WTC11 (cell line): ENCODE data around the gene NAA50. TPM values are rescaled to one million over a fixed set of nuclear protein-coding genes. Genes with fewer than 3 reads are reported as not detected.

Source experiments
- ATAC-seq: fragments of 200-7000 bp; cut with Tn5 transposase; 2 replicates; pipeline ENCODE4 v1.10.0; 2021; ENCODE audit warnings: mild to moderate bottlenecking, moderate library complexity
- CTCF ChIA-PET: fragments of 300-600 bp; sonication (Branson Sonifier 250); formaldehyde crosslinking; loops from one replicate; lab custom pipeline; 2021; ENCODE audit warnings: antibody characterized with exemption; lab: Charles Lee
- POLR2A ChIA-PET: fragments of 350-600 bp; sonication (Branson Sonifier 250); formaldehyde crosslinking; loops from one replicate; lab custom pipeline; 2021; ENCODE audit warnings: antibody characterized with exemption; lab: Charles Lee
- DNase-seq: peaks from one replicate; pipeline ENCODE4 v3.0.0; 2021; ENCODE audit warnings: low spot score
- H3K27ac Mint-ChIP-seq: 2 replicates; pipeline ENCODE4 v1.8.0; 2021; ENCODE audit warnings: mixed read lengths
- H3K27me3 Mint-ChIP-seq: 2 replicates; pipeline ENCODE4 v1.8.0; 2021; ENCODE audit warnings: low read depth, mild to moderate bottlenecking, moderate library complexity, mixed read lengths
- H3K36me3 Mint-ChIP-seq: 2 replicates; pipeline ENCODE4 v1.8.0; 2021; ENCODE audit warnings: mixed read lengths
- H3K4me1 Mint-ChIP-seq: 2 replicates; pipeline ENCODE4 v1.8.0; 2022; ENCODE audit warnings: mixed read lengths
- H3K4me3 Mint-ChIP-seq: 2 replicates; pipeline ENCODE4 v1.8.0; 2021; ENCODE audit warnings: mild to moderate bottlenecking, moderate library complexity, mixed read lengths
- H3K9me3 Mint-ChIP-seq: 2 replicates; pipeline ENCODE4 v1.8.0; 2021; ENCODE audit warnings: mixed read lengths
- GRHL2 ChIP-seq: fragments of 250-450 bp; sonication (Bioruptor Pico); IDR thresholded peaks from 2 replicates; pipeline ENCODE4 v1.8.0; 2022; ENCODE audit warnings: mild to moderate bottlenecking, moderate library complexity; ENCODE audit not compliant: insufficient replicate concordance, severe bottlenecking
- IRF2 ChIP-seq: sonication (generic); formaldehyde crosslinking; IDR thresholded peaks from 2 replicates; pipeline ENCODE4 v1.8.0; 2022; ENCODE audit warnings: low read depth, missing genetic modification reagents, borderline replicate concordance
- JUN ChIP-seq: sonication (generic); formaldehyde crosslinking; IDR thresholded peaks from 2 replicates; pipeline ENCODE4 v1.8.0; 2023; ENCODE audit warnings: mild to moderate bottlenecking, missing genetic modification reagents
- NFATC4 ChIP-seq: fragments of 250-450 bp; sonication (Bioruptor Pico); IDR thresholded peaks from 2 replicates; pipeline ENCODE4 v1.9.0; 2021; ENCODE audit warnings: mild to moderate bottlenecking
- NR1H2 ChIP-seq: sonication (generic); formaldehyde crosslinking; IDR thresholded peaks from 2 replicates; pipeline ENCODE4 v1.9.0; 2021; ENCODE audit warnings: mild to moderate bottlenecking, moderate library complexity, missing genetic modification reagents
- NR2C2 ChIP-seq: sonication (generic); formaldehyde crosslinking; IDR thresholded peaks from 2 replicates; pipeline ENCODE4 v1.8.0; 2022; ENCODE audit warnings: mild to moderate bottlenecking, missing genetic modification reagents
- SMAD3 ChIP-seq: sonication (generic); formaldehyde crosslinking; IDR thresholded peaks from 2 replicates; pipeline ENCODE4 v1.8.0; 2022; ENCODE audit warnings: missing genetic modification reagents, mild to moderate bottlenecking, borderline replicate concordance
- SOX15 ChIP-seq: fragments of 250-450 bp; sonication (Bioruptor Pico); IDR thresholded peaks from 2 replicates; pipeline ENCODE4 v1.9.0; 2021; ENCODE audit warnings: mild to moderate bottlenecking
- TEAD1 ChIP-seq: sonication (generic); formaldehyde crosslinking; IDR thresholded peaks from 2 replicates; pipeline ENCODE4 v1.8.0; 2022; ENCODE audit warnings: mild to moderate bottlenecking, missing genetic modification reagents
- TEAD4 ChIP-seq: sonication (generic); formaldehyde crosslinking; IDR thresholded peaks from 2 replicates; pipeline ENCODE4 v1.8.0; 2022; ENCODE audit warnings: mild to moderate bottlenecking, missing genetic modification reagents
- TP53 ChIP-seq: sonication (generic); formaldehyde crosslinking; IDR thresholded peaks from 2 replicates; pipeline ENCODE4 v1.8.1; 2023; ENCODE audit warnings: mild to moderate bottlenecking, missing genetic modification reagents
- ZNF671 ChIP-seq: fragments of 250-450 bp; sonication (Bioruptor Pico); IDR thresholded peaks from 2 replicates; pipeline ENCODE4 v1.8.0; 2021; ENCODE audit warnings: mild to moderate bottlenecking
- total RNA-seq: library from RNA; stranded (reverse); gene quantifications from 3 replicates; pipeline ENCODE4 v1.2.3, GENCODE V29; 2021
- TF ChIP-seq, protein P1 (sequence below): sonication (generic); formaldehyde crosslinking; IDR thresholded peaks from 2 replicates; pipeline ENCODE4 v1.8.1; 2022; ENCODE audit warnings: missing genetic modification reagents, borderline replicate concordance
- TF ChIP-seq, protein P2 (sequence below): fragments of 200-600 bp; IDR thresholded peaks from 2 replicates; pipeline ENCODE4 v1.8.0; 2022; ENCODE audit warnings: antibody characterized with exemption
- TF ChIP-seq, protein P3 (sequence below): sonication (generic); formaldehyde crosslinking; IDR thresholded peaks from 2 replicates; pipeline ENCODE4 v1.8.1; 2023; ENCODE audit warnings: mild to moderate bottlenecking, moderate library complexity, missing genetic modification reagents
- TF ChIP-seq, protein P4 (sequence below): sonication (generic); formaldehyde crosslinking; IDR thresholded peaks from 2 replicates; pipeline ENCODE4 v1.8.0; 2022; ENCODE audit warnings: mild to moderate bottlenecking, missing genetic modification reagents
- TF ChIP-seq, protein P5 (sequence below): fragments of 250-450 bp; sonication (Bioruptor Pico); IDR thresholded peaks from 2 replicates; pipeline ENCODE4 v1.8.0; 2021; ENCODE audit warnings: mild to moderate bottlenecking
- TF ChIP-seq, protein P6 (sequence below): sonication (generic); formaldehyde crosslinking; IDR thresholded peaks from 2 replicates; pipeline ENCODE4 v1.8.1; 2022; ENCODE audit warnings: mild to moderate bottlenecking, missing genetic modification reagents, moderate library complexity, borderline replicate concordance
- TF ChIP-seq, protein P7 (sequence below): sonication (generic); formaldehyde crosslinking; IDR thresholded peaks from 2 replicates; pipeline ENCODE4 v1.8.1; 2023; ENCODE audit warnings: mild to moderate bottlenecking, missing genetic modification reagents, moderate library complexity
- TF ChIP-seq, protein P8 (sequence below): fragments of 250-450 bp; sonication (Bioruptor Pico); IDR thresholded peaks from 2 replicates; pipeline ENCODE4 v1.9.0; 2021; ENCODE audit warnings: mild to moderate bottlenecking

The NAA50 gene
- total RNA-seq, 1 experiment from 2014 or later, result 193 TPM

DNA sequence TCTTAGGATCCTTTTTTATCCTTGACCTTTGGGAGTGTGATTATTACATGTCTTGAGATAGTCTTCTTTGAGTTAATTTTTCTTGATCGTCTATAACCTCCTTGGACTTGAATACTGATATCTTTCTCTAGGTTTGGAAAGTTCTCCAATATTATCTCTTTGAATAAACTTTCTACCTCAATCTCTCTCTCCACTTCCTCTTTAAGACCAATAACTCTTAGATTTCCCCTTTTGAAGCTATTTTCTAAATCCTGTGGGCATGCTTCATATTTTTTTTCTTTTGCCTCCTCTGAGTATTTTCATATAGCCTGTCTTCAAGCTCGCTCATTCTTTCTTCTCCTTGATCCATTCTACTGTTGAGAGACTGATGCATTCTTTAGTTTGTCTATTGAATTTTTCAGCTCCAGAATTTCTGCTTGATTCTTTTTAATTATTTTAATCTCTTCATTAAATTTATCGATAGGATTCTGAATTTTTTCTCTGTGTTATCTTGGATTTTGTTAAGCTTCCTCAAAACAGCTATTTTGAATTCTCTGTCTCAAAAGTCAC lies 61.7 kb downstream of the NAA50 start:
- TF ChIP-seq JUN (CRISPR knock-in tag) (no peak), SMAD3 (CRISPR knock-in tag) (no peak), NR1H2 (CRISPR knock-in tag) (no peak), GRHL2 (no peak), IRF2 (CRISPR knock-in tag) (no peak), SOX15 (CRISPR knock-in tag) (no peak), NR2C2 (no peak), TP53 (CRISPR knock-in tag) (no peak), NFATC4 (no peak), TEAD4 (CRISPR knock-in tag) (no peak), TEAD1 (CRISPR knock-in tag) (no peak), ZNF671 (CRISPR knock-in tag) (no peak)
- TF ChIP-seq, protein P1, sequence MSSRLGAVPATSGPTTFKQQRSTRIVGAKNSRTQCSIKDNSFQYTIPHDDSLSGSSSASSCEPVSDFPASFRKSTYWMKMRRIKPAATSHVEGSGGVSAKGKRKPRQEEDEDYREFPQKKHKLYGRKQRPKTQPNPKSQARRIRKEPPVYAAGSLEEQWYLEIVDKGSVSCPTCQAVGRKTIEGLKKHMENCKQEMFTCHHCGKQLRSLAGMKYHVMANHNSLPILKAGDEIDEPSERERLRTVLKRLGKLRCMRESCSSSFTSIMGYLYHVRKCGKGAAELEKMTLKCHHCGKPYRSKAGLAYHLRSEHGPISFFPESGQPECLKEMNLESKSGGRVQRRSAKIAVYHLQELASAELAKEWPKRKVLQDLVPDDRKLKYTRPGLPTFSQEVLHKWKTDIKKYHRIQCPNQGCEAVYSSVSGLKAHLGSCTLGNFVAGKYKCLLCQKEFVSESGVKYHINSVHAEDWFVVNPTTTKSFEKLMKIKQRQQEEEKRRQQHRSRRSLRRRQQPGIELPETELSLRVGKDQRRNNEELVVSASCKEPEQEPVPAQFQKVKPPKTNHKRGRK, result no peak
- TF ChIP-seq, protein P2, sequence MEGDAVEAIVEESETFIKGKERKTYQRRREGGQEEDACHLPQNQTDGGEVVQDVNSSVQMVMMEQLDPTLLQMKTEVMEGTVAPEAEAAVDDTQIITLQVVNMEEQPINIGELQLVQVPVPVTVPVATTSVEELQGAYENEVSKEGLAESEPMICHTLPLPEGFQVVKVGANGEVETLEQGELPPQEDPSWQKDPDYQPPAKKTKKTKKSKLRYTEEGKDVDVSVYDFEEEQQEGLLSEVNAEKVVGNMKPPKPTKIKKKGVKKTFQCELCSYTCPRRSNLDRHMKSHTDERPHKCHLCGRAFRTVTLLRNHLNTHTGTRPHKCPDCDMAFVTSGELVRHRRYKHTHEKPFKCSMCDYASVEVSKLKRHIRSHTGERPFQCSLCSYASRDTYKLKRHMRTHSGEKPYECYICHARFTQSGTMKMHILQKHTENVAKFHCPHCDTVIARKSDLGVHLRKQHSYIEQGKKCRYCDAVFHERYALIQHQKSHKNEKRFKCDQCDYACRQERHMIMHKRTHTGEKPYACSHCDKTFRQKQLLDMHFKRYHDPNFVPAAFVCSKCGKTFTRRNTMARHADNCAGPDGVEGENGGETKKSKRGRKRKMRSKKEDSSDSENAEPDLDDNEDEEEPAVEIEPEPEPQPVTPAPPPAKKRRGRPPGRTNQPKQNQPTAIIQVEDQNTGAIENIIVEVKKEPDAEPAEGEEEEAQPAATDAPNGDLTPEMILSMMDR, result no peak
- TF ChIP-seq, protein P3, sequence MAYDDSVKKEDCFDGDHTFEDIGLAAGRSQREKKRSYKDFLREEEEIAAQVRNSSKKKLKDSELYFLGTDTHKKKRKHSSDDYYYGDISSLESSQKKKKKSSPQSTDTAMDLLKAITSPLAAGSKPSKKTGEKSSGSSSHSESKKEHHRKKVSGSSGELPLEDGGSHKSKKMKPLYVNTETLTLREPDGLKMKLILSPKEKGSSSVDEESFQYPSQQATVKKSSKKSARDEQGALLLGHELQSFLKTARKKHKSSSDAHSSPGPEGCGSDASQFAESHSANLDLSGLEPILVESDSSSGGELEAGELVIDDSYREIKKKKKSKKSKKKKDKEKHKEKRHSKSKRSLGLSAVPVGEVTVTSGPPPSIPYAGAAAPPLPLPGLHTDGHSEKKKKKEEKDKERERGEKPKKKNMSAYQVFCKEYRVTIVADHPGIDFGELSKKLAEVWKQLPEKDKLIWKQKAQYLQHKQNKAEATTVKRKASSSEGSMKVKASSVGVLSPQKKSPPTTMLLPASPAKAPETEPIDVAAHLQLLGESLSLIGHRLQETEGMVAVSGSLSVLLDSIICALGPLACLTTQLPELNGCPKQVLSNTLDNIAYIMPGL (CRISPR knock-in tag), result no peak
- TF ChIP-seq, protein P4, sequence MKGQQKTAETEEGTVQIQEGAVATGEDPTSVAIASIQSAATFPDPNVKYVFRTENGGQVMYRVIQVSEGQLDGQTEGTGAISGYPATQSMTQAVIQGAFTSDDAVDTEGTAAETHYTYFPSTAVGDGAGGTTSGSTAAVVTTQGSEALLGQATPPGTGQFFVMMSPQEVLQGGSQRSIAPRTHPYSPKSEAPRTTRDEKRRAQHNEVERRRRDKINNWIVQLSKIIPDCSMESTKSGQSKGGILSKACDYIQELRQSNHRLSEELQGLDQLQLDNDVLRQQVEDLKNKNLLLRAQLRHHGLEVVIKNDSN (CRISPR knock-in tag), result no peak
- TF ChIP-seq, protein P5, sequence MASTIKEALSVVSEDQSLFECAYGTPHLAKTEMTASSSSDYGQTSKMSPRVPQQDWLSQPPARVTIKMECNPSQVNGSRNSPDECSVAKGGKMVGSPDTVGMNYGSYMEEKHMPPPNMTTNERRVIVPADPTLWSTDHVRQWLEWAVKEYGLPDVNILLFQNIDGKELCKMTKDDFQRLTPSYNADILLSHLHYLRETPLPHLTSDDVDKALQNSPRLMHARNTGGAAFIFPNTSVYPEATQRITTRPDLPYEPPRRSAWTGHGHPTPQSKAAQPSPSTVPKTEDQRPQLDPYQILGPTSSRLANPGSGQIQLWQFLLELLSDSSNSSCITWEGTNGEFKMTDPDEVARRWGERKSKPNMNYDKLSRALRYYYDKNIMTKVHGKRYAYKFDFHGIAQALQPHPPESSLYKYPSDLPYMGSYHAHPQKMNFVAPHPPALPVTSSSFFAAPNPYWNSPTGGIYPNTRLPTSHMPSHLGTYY (CRISPR knock-in tag), result no peak
- TF ChIP-seq, protein P6, sequence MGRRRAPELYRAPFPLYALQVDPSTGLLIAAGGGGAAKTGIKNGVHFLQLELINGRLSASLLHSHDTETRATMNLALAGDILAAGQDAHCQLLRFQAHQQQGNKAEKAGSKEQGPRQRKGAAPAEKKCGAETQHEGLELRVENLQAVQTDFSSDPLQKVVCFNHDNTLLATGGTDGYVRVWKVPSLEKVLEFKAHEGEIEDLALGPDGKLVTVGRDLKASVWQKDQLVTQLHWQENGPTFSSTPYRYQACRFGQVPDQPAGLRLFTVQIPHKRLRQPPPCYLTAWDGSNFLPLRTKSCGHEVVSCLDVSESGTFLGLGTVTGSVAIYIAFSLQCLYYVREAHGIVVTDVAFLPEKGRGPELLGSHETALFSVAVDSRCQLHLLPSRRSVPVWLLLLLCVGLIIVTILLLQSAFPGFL (CRISPR knock-in tag), result no peak
- TF ChIP-seq, protein P7, sequence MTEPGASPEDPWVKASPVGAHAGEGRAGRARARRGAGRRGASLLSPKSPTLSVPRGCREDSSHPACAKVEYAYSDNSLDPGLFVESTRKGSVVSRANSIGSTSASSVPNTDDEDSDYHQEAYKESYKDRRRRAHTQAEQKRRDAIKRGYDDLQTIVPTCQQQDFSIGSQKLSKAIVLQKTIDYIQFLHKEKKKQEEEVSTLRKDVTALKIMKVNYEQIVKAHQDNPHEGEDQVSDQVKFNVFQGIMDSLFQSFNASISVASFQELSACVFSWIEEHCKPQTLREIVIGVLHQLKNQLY, result no peak
- TF ChIP-seq, protein P8, sequence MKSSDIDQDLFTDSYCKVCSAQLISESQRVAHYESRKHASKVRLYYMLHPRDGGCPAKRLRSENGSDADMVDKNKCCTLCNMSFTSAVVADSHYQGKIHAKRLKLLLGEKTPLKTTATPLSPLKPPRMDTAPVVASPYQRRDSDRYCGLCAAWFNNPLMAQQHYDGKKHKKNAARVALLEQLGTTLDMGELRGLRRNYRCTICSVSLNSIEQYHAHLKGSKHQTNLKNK (CRISPR knock-in tag), result no peak
- ChIA-PET CTCF (no interaction called here), POLR2A (no interaction called here)
- H3K27ac Mint-ChIP-seq, result no peak overlapping the region
- DNase-seq (no peak), ATAC-seq (no peak)
- H3K4me3 Mint-ChIP-seq, result no peak overlapping the region
- H3K9me3 Mint-ChIP-seq, result peaks cover 17% of the 10 kb centered on the region
- peaks cover 20% of the 10 kb centered on the region for H3K36me3 Mint-ChIP-seq
- H3K27me3 Mint-ChIP-seq, result no peaks in the 10 kb centered on the region
- peaks cover 18% of the 10 kb centered on the region for H3K4me1 Mint-ChIP-seq
